Neutrophil (primary cell): ENCODE results near the gene GCK.
"Not testable (repeated sequence)": the region's sequence is repeated elsewhere in the genome, so short reads cannot be mapped to it uniquely, and the experiment has no call there.

Experiments
- H3K27ac ChIP-seq: fragments of 200-600 bp; sonication (generic); 2 replicates; pipeline ENCODE4 v1.5.1; 2016; ENCODE audit warnings: mild to moderate bottlenecking, moderate library complexity
- H3K27me3 ChIP-seq: fragments of 200-600 bp; sonication (generic); 2 replicates; pipeline ENCODE4 v1.6.0; 2016; ENCODE audit warnings: mild to moderate bottlenecking
- H3K36me3 ChIP-seq: fragments of 200-600 bp; sonication (generic); 2 replicates; pipeline ENCODE4 v1.5.1; 2017
- H3K4me1 ChIP-seq, 2 experiments: fragments of 200-600 bp in 1 of 2; sonication (generic) in 1 of 2; 1 replicate in 1 of 2; 2 replicates in 1 of 2; pipeline versions ENCODE4 v1.5.1 to v1.6.1; 2013 to 2016; ENCODE audit warnings: low read depth in 1 of 2, low read length in 1 of 2, mild to moderate bottlenecking in 1 of 2, moderate library complexity in 1 of 2; ENCODE audit not compliant: control insufficient read depth in 1 of 2, insufficient read depth in 1 of 2
- H3K4me3 ChIP-seq, 2 experiments: fragments of 200-600 bp in 1 of 2; sonication (generic) in 1 of 2; 1 replicate in 1 of 2; 2 replicates in 1 of 2; pipeline ENCODE4 v1.5.1; 2013 to 2016; ENCODE audit warnings: low read depth in 1 of 2, low read length in 1 of 2, mild to moderate bottlenecking in 1 of 2, moderate library complexity in 1 of 2
- H3K9me3 ChIP-seq: fragments of 200-600 bp; sonication (generic); 2 replicates; pipeline ENCODE4 v1.5.1; 2016
- CTCF ChIP-seq: fragments of 200-600 bp; sonication (generic); IDR thresholded peaks from 2 replicates; pipeline ENCODE4 v1.5.1; 2016; ENCODE audit warnings: antibody characterized with exemption

Gene GCK

GRCh38 chr7:44128721-44129582, 60.3 kb downstream of the GCK start:
- H3K36me3 ChIP-seq, result no peaks in the 10 kb centered on the region

DNA sequence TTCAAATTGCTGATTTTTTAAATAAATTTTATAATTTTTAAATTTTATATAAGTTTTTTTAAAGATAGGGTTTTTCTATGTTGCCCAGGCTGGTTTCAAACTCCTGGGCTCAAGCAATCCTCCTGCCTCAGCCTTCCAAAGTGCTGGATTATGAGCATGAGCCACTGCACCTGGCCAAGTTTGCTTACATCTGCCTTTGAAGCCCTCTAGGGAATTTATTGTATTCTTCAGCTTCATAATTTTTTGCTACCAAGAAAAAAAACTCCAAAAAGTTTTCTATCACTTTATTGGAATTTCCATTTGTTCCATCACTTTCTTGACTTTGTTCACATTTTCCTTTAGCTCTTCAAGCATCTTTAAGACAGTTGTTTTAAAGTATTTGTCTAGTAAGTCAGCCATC, 62.1 kb downstream of the GCK start:
- H3K9me3 ChIP-seq, result no peaks in the 10 kb centered on the region
- no peak overlapping the region for H3K4me3 ChIP-seq
- TF ChIP-seq CTCF, result no peak
- H3K4me1 ChIP-seq, result peaks cover 13 to 15% of the 10 kb centered on the region in 2 experiments
- peaks cover 7% of the 10 kb centered on the region for H3K27me3 ChIP-seq
- no peaks in the 10 kb centered on the region for H3K36me3 ChIP-seq
- no peak overlapping the region for H3K27ac ChIP-seq

More at GRCh38 chr7:44128721-44129582, 60.3 kb downstream of the GCK start:
- Histone ChIP-seq H3K4me3 (no peak overlapping the region), H3K27ac (no peak overlapping the region), H3K27me3 (peaks cover 5% of the 10 kb centered on the region), H3K9me3 (no peaks in the 10 kb centered on the region), H3K4me1 (peaks cover 4% of the 10 kb centered on the region in 2 experiments)
- TF ChIP-seq CTCF, result no peak

DNA sequence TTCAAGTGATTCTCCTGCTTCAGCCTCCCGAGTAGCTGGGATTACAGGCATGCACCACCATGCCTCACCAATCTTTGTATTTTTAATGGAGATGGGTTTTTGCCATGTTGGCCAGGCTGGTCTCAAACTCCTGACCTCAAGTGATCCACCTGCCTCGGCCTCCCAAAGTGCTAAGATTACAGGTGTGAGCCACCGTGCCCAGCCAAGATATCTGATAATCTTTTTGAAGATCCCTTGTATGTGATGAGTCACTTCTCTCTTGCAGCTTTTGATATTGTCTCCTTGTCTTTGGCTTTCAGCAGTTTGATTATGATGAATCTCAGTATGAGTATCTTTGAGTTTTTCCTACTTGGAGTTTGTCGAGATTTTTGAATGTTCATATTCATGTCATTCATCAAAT, 62.7 kb downstream of the GCK start:
- not testable (repeated sequence) for H3K4me3 ChIP-seq, H3K36me3 ChIP-seq, H3K9me3 ChIP-seq, H3K27me3 ChIP-seq, H3K27ac ChIP-seq
- H3K4me1 ChIP-seq, result peaks cover 13 to 15% of the 10 kb centered on the region in 2 experiments

- no peaks in the 10 kb centered on the region for H3K36me3 ChIP-seq
- H3K4me1 ChIP-seq, result peaks cover 13 to 15% of the 10 kb centered on the region in 2 experiments
- TF ChIP-seq CTCF, result no peak
- peaks cover 7% of the 10 kb centered on the region for H3K27me3 ChIP-seq
- H3K4me3 ChIP-seq, result no peak overlapping the region
- no peaks in the 10 kb centered on the region for H3K9me3 ChIP-seq
- H3K27ac ChIP-seq, result no peak overlapping the region
Measured at GRCh38 chr7:44124822-44125202, 64.4 kb downstream of the GCK start.

- no peaks in the 10 kb centered on the region for H3K9me3 ChIP-seq
- H3K27me3 ChIP-seq, result peaks cover 7% of the 10 kb centered on the region
- TF ChIP-seq CTCF, result peak; percentile 52
- peak within 1 kb of the TSS; percentile 72 to 86 for H3K4me3 ChIP-seq
- H3K36me3 ChIP-seq, result no peaks in the 10 kb centered on the region
- H3K4me1 ChIP-seq, result peaks cover 13 to 15% of the 10 kb centered on the region in 2 experiments
- H3K27ac ChIP-seq, result peak within 1 kb of the TSS; percentile 37
Measured at GRCh38 chr7:44123190-44124003, 65.8 kb downstream of the GCK start, which contains the start of gene POLD2. Gene POLD2 (minus strand): TSS chr7:44123548. CDS start chr7:44122053, 1,495 bp downstream.
